ENCODE results near the gene RYR3. TPM values are rescaled to one million over a fixed set of nuclear protein-coding genes. Genes with fewer than 3 reads are reported as not detected.

Gene RYR3
- total RNA-seq, 1 donor from 2014 or later, result 4.8 TPM

DNA sequence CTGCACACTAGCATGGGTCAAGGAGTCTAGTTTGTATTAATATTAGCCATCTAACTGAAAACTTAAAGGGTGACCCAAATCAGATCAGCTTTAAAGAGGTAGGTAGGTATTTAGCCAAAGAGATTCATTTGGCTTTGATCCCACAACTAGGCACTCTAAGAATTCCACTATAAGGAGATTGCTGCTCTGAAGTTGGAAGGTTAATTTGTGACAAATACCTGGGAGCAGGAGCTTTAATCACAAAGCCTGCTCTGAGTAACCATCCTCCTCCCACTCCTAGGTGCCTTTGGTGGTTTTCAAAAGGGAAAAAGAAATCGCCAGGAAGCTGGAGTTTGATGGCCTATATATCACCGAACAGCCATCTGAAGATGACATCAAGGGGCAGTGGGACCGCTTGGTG is 537.2 kb downstream of the RYR3 start:
- H3K9me3 Mint-ChIP-seq (ENCODE audit: unreplicated experiment), result no peaks in the 10 kb centered on the region
- H3K27me3 Mint-ChIP-seq (ENCODE audit: unreplicated experiment), result no peaks in the 10 kb centered on the region
- H3K4me1 Mint-ChIP-seq (ENCODE audit: unreplicated experiment), result peaks cover 6% of the 10 kb centered on the region
- H3K27ac Mint-ChIP-seq (ENCODE audit: unreplicated experiment), result no peak overlapping the region
- TF ChIP-seq CTCF (IDR thresholded peaks at IDR 0.05; ENCODE audit: unreplicated experiment), result no peak
- no peak overlapping the region for H3K4me3 Mint-ChIP-seq (ENCODE audit: unreplicated experiment)
- H3K36me3 Mint-ChIP-seq (ENCODE audit: low read depth, unreplicated experiment), result no peaks in the 10 kb centered on the region
- DNase-seq (ENCODE audit: low spot score), result no peak

- Mint-ChIP-seq H3K9me3 (ENCODE audit: unreplicated experiment) (no peaks in the 10 kb centered on the region), H3K4me1 (ENCODE audit: unreplicated experiment) (peaks cover 6% of the 10 kb centered on the region), H3K4me3 (ENCODE audit: unreplicated experiment) (no peak overlapping the region), H3K36me3 (ENCODE audit: low read depth, unreplicated experiment) (no peaks in the 10 kb centered on the region), H3K27ac (ENCODE audit: unreplicated experiment) (no peak overlapping the region), H3K27me3 (ENCODE audit: unreplicated experiment) (no peaks in the 10 kb centered on the region)
- TF ChIP-seq CTCF (IDR thresholded peaks at IDR 0.05; ENCODE audit: unreplicated experiment), result no peak
- DNase-seq (ENCODE audit: low spot score), result no peak
Measured at GRCh38 chr15:33851079-33851478, 540.3 kb downstream of the RYR3 start.

GRCh38 chr15:33852094-33852493 is 541.3 kb downstream of the RYR3 start:
- no peak for DNase-seq (ENCODE audit: low spot score)
- Mint-ChIP-seq H3K27me3 (ENCODE audit: unreplicated experiment) (no peaks in the 10 kb centered on the region), H3K36me3 (ENCODE audit: low read depth, unreplicated experiment) (peaks cover under 1% of the 10 kb centered on the region), H3K27ac (ENCODE audit: unreplicated experiment) (no peak overlapping the region), H3K4me3 (ENCODE audit: unreplicated experiment) (no peak overlapping the region), H3K9me3 (ENCODE audit: unreplicated experiment) (no peaks in the 10 kb centered on the region), H3K4me1 (ENCODE audit: unreplicated experiment) (no peaks in the 10 kb centered on the region)
- TF ChIP-seq CTCF (IDR thresholded peaks at IDR 0.05; ENCODE audit: unreplicated experiment), result no peak

DNA sequence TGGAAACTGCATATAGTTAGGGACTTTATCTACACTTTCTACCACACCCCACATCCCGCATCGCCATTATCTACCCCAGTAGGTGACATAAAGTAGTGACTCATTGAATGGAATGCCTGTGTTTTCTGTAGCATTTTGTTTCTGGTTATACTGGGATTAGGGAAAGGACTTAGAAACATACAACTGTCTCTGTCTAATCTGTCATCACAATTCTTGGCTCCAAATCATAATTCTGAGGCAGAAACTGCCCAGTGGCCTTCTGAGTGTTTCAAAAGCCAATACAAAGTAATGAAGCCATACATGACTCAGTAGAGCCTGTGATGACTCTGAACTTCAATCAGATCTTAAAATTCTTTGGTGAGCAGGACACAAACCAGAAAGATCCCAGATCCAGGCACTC is 541.8 kb downstream of the RYR3 start:
- H3K4me1 Mint-ChIP-seq (ENCODE audit: unreplicated experiment), result no peaks in the 10 kb centered on the region
- no peaks in the 10 kb centered on the region for H3K9me3 Mint-ChIP-seq (ENCODE audit: unreplicated experiment)
- H3K27ac Mint-ChIP-seq (ENCODE audit: unreplicated experiment), result no peak overlapping the region
- no peak overlapping the region for H3K4me3 Mint-ChIP-seq (ENCODE audit: unreplicated experiment)
- no peaks in the 10 kb centered on the region for H3K27me3 Mint-ChIP-seq (ENCODE audit: unreplicated experiment)
- H3K36me3 Mint-ChIP-seq (ENCODE audit: low read depth, unreplicated experiment), result peaks cover 5% of the 10 kb centered on the region
- no peak for DNase-seq (ENCODE audit: low spot score)
- no peak for TF ChIP-seq CTCF (IDR thresholded peaks at IDR 0.05; ENCODE audit: unreplicated experiment)

DNA sequence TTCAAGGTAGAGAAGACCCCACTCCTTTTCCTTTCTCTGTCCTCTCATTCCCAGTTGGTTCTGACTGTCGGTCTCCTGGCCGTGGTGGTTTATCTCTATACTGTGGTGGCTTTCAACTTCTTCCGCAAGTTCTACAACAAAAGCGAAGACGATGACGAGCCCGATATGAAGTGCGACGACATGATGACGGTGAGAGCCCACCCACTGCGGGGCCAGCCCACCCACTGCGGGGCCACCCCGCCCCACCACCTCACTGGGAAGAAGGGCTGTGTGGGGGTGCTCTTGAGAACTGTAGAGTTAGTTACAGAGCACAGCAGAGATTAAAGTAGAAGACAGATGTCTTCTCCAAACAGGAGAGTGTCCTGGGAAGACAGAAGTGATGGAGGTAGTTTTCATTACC is 547.0 kb downstream of the RYR3 start:
- no peak overlapping the region for H3K4me3 Mint-ChIP-seq (ENCODE audit: unreplicated experiment)
- H3K27ac Mint-ChIP-seq (ENCODE audit: unreplicated experiment), result no peak overlapping the region
- peaks cover 1% of the 10 kb centered on the region for H3K27me3 Mint-ChIP-seq (ENCODE audit: unreplicated experiment)
- H3K9me3 Mint-ChIP-seq (ENCODE audit: unreplicated experiment), result no peaks in the 10 kb centered on the region
- H3K4me1 Mint-ChIP-seq (ENCODE audit: unreplicated experiment), result no peaks in the 10 kb centered on the region
- H3K36me3 Mint-ChIP-seq (ENCODE audit: low read depth, unreplicated experiment), result peaks cover 8% of the 10 kb centered on the region
- TF ChIP-seq CTCF (IDR thresholded peaks at IDR 0.05; ENCODE audit: unreplicated experiment), result no peak
- DNase-seq (ENCODE audit: low spot score), result no peak

Measured in endothelial cell (in vitro differentiated cells).